Activated CD8-positive, alpha-beta memory T cell treated with anti-CD3 and anti-CD28 coated beads, Interleukin-2, amount 10 ng/mL, durations not matched to agents 7 days and 5 days (primary cell): ENCODE results near the gene PAOX. TPM values are rescaled to one million over a fixed set of nuclear protein-coding genes. Genes with fewer than 3 reads are reported as not detected.

Source experiments
- ATAC-seq: fragments of 150-1000 bp; cut with Tn5 transposase; one replicate; pipeline ENCODE4 v1.10.0; 2021; ENCODE audit warnings: moderate library complexity
- CTCF ChIA-PET: fragments of 350-600 bp; sonication (Branson Sonifier 250); formaldehyde crosslinking; loops from one replicate; lab custom pipeline; 2021; ENCODE audit warnings: antibody characterized with exemption; lab: Charles Lee
- DNase-seq: peaks from one replicate; pipeline ENCODE4 v3.0.0-alpha.2; 2020
- H3K27ac Mint-ChIP-seq: one replicate; pipeline ENCODE4 v1.8.0; 2021; ENCODE audit warnings: mild to moderate bottlenecking, mixed read lengths
- H3K27me3 Mint-ChIP-seq: one replicate; pipeline ENCODE4 v1.8.0; 2021; ENCODE audit warnings: mixed read lengths
- H3K36me3 Mint-ChIP-seq: one replicate; pipeline ENCODE4 v1.8.0; 2021; ENCODE audit warnings: mild to moderate bottlenecking, mixed read lengths
- H3K4me1 Mint-ChIP-seq: one replicate; pipeline ENCODE4 v1.8.0; 2021; ENCODE audit warnings: mixed read lengths
- H3K4me3 Mint-ChIP-seq: one replicate; pipeline ENCODE4 v1.8.0; 2021; ENCODE audit warnings: mild to moderate bottlenecking, moderate library complexity, mixed read lengths
- H3K9me3 Mint-ChIP-seq: one replicate; pipeline ENCODE4 v1.8.0; 2022; ENCODE audit warnings: low read depth, mixed read lengths
- total RNA-seq, 2 experiments: library from RNA; stranded (reverse); gene quantifications; one replicate each; pipeline ENCODE4 v1.2.3, GENCODE V29; 2021

The PAOX gene
- 1 to 10 TPM; 5.6 to 6.0 TPM for total RNA-seq

DNA sequence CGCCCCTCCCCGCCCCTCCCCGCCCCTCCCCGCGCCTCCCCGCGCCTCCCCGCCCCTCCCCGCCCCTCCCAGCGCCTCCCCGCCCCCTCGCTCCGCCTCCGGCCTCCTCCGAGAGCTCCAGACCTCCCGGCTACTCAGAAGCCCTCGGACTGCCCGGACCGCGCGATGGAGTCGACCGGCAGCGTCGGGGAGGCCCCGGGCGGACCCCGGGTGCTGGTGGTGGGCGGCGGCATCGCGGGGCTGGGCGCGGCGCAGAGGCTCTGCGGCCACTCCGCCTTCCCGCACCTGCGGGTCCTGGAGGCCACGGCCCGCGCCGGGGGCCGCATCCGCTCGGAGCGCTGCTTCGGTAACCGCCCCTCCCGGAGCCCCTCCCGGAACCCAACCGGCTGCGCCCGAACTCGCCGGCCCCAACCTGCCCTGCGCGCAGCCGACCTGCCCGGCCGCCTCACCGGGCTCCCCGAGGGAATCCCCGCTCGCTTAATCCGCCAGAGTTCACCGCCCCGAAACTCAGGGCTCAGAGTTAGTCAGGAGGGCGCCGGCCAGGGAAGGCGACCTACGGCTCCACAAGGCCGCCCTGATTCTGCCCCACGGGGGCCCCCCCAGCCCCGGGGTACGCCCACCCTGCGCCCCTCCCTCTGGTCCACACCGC lies at the start of gene PAOX:
PAOX (plus strand) TSS at position 111 of the 649 bp plus-strand sequence; CDS start at position 166, 55 bp downstream.
- H3K4me3 Mint-ChIP-seq: peak within 1 kb of the TSS; percentile 74
- ATAC-seq: peak; percentile 57
- H3K4me1 Mint-ChIP-seq: peaks cover 7% of the 10 kb centered on the region
- no peaks in the 10 kb centered on the region for H3K9me3 Mint-ChIP-seq
- H3K27ac Mint-ChIP-seq: peak within 1 kb of the TSS; percentile 57
- CTCF ChIA-PET: interaction anchor here (1.2 to 1.8 kb wide), 3 partner anchors 10 to 64 kb away, joined by 3 to 4 read pairs (median 3); no protein-coding TSS in a partner anchor
- H3K27me3 Mint-ChIP-seq: peaks cover 17% of the 10 kb centered on the region
- DNase-seq: peak; percentile 69
- H3K36me3 Mint-ChIP-seq: no peaks in the 10 kb centered on the region

GRCh38 chr10:133329491-133330202 lies 49.4 kb upstream of the PAOX start:
- Mint-ChIP-seq H3K9me3 (no peaks in the 10 kb centered on the region), H3K27ac (no peak overlapping the region), H3K36me3 (no peaks in the 10 kb centered on the region), H3K4me1 (peaks cover 4% of the 10 kb centered on the region), H3K4me3 (no peak overlapping the region), H3K27me3 (peaks cover 74% of the 10 kb centered on the region)
- peak; percentile 87 for DNase-seq
- CTCF ChIA-PET: interaction anchor here (0.6 to 4.0 kb wide), 41 partner anchors 9 to 367 kb away, joined by 3 to 30 read pairs (median 4); partner anchors contain the start of genes ECHS1, FUOM, PAOX and PRAP1
- peak; percentile 92 for ATAC-seq

DNA sequence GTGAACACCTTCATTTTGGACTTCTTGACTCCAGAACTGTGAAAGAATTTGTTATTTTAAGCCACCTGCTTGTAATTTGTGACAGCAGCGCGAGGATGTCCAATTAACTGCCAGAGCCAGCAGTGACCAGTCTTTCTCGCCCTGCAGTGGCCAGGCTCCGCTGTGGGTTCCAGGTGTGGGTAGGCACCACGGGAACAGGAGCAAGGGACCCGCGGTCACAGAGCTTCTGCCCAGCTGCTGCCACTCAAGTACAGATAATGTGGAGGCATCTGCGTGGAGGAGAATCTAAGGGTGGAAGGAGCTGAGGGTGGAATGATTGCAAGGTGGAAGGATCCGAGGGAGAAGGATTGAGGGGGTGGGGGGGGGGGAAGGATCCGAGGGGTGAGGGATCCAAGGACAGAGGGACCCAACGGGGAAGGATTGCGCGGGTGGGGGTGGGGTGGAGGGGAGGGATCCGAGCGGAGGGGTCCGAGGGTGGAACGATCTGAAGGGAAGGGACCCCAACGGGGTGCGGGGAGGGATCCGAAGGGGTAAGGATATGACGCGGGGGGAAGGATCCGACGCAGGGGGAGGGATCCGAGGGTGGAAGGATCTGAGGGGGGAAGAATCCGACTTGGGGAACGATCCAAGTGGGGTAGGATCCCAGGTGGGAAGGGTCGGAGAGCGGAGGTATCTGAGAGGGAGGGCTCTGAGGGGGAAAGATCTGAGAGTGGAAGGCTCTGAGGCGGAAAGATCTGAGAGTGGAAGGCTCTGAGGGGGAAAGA lies 45.9 kb upstream of the PAOX start:
- no peak overlapping the region for H3K4me3 Mint-ChIP-seq

DNA sequence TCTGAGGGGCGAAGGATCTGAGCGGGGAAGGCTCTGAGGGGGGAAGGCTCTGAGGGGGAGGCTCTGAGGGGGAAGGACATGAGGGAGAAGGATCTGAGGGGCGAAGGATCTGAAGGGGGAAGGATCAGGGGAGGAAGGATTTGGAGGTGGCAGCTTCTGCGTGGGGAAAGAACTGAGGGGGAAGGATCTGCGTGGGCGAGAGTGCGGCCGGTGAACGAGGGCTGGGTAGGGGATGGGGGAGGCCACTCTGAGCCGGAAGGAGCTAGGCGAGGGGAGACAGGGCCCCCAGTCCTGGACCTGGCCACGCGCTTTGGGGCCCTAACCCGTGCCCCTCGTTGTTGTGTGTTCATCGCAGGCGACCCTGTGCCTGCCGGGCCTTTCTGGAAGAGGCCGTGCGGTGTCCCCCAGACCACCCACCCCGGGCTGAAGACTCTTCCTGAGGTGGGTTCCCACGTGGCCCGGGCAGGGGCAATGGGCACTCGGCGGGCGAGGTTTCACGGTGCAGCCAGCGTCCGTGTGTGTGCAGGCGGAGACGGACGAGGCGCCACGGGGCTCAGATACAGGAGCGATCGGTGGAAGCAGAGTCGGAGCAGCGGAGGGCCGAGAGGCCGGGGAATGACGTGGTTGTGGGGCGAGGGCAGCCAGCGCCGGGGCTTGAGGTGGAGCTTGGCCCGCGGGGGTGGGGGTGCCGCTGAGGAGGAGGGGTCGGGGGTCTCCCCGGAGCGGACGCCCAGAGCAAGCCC lies 44.4 kb upstream of the PAOX start:
- Mint-ChIP-seq H3K27me3 (peaks cover 45% of the 10 kb centered on the region), H3K27ac (no peak overlapping the region), H3K9me3 (no peaks in the 10 kb centered on the region), H3K36me3 (no peaks in the 10 kb centered on the region), H3K4me1 (peaks cover 7% of the 10 kb centered on the region), H3K4me3 (no peak overlapping the region)
- no peak for DNase-seq
- ATAC-seq: peak; percentile 56
- CTCF ChIA-PET: no interaction called here

More for the DNA sequence above, 45.9 kb upstream of the PAOX start:
- Mint-ChIP-seq H3K27ac (no peak overlapping the region), H3K27me3 (peaks cover 60% of the 10 kb centered on the region), H3K9me3 (no peaks in the 10 kb centered on the region), H3K36me3 (no peaks in the 10 kb centered on the region), H3K4me1 (peaks cover 7% of the 10 kb centered on the region)
- no peak for ATAC-seq
- CTCF ChIA-PET: no interaction called here
- DNase-seq: no peak

- H3K4me1 Mint-ChIP-seq: peaks cover 7% of the 10 kb centered on the region
- H3K4me3 Mint-ChIP-seq: peak overlapping the region; percentile 45
- H3K27me3 Mint-ChIP-seq: peaks cover 41% of the 10 kb centered on the region
- CTCF ChIA-PET: interaction anchor here (1.0 kb wide), 1 partner anchor 16 kb away, joined by 3 read pairs; no protein-coding TSS in a partner anchor
- DNase-seq: peak; percentile 86
- H3K36me3 Mint-ChIP-seq: no peaks in the 10 kb centered on the region
- no peak overlapping the region for H3K27ac Mint-ChIP-seq
- peak; percentile 54 for ATAC-seq
- no peaks in the 10 kb centered on the region for H3K9me3 Mint-ChIP-seq
Measured at GRCh38 chr10:133335246-133336117, 43.6 kb upstream of the PAOX start.

DNA sequence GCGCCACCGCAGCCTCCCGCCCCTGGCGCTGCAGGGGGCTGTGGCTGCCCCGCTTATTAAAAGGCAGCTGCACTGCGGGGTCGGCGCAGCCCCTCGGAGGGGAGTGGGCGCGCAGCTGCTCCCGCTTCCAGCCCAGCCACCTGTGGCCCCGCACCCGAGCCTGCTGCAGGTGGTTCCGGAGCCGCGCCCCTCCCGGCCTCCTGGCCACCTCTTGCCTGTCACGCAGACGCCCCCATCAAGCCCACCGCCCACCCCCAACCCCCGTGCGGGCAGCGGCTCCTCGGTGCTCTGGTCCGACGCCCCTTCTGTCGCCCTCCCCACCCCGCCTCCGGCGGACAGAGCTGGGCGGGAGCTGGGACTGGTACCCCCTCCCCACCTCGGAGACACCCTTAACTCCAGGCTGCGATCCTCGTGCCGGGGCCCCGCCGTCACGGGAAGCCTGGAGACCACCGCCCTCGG lies 42.9 kb upstream of the PAOX start:
- ATAC-seq (peak; percentile 6), DNase-seq (no peak)
- peaks cover 36% of the 10 kb centered on the region for H3K27me3 Mint-ChIP-seq
- H3K4me3 Mint-ChIP-seq: no peak overlapping the region
- no peaks in the 10 kb centered on the region for H3K9me3 Mint-ChIP-seq
- peaks cover 7% of the 10 kb centered on the region for H3K4me1 Mint-ChIP-seq
- H3K27ac Mint-ChIP-seq: no peak overlapping the region
- CTCF ChIA-PET: interaction anchor here (0.9 to 1.0 kb wide), 2 partner anchors 16 to 28 kb away, joined by 3 to 4 read pairs; no protein-coding TSS in a partner anchor
- H3K36me3 Mint-ChIP-seq: no peaks in the 10 kb centered on the region

DNA sequence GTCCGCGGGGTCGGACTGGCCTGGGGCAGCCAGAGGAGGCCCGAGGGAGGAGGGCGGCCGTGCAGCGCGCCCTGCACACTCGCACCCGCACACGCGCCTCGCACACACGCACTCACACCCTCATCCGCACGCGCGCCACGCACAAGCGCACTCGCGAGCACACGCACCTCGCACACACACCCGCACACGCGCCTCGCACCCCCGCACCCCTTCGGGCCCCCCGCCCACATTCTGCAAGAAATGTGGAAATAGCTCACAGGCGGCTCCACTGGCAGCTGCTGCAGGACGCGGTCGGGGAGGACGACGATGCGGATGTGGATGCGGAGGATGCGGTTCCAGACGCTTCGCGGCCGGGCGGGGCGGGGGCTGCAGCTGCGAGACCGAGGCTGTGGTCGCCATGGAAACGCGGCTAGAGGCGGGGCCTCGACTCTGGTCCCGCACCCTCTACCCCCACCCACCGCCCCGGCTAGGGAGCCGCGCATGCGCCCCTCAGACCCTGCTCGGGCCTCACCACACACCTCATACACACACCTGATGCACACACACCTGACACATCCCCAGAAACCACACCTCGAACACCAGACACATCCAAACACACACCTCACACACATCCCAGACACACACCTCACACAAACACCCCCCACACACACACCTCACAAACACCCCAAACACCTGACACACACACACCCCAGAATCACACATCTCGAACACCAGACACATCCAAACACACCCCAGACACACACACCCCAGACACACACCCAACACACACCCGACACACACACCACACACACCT lies 42.3 kb upstream of the PAOX start, which contains the start of gene CALY:
CALY (minus strand) TSS at position 320 of the 793 bp plus-strand sequence. CDS start 7,907 bp downstream, outside the sequence.
- CTCF ChIA-PET: interaction anchor here (0.9 to 1.0 kb wide), 2 partner anchors 15 to 29 kb away, joined by 3 to 4 read pairs; no protein-coding TSS in a partner anchor

DNA sequence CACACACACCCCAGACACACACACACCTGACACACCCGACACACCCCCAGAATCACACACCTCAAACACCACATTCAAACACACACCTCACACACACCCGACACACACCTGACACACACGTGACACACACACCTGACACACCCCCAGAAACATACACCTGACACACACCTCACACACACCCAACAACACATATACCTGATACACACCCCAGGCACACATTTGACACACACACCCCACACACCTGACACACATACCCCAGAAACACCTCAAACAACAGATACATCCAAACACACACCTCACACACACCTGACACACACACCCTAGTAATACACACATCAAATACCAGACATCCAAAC lies 41.7 kb upstream of the PAOX start:
- Mint-ChIP-seq H3K27ac (no peak overlapping the region), H3K27me3 (peaks cover 33% of the 10 kb centered on the region), H3K4me3 (no peak overlapping the region), H3K9me3 (no peaks in the 10 kb centered on the region), H3K4me1 (peaks cover 7% of the 10 kb centered on the region), H3K36me3 (no peaks in the 10 kb centered on the region)
- DNase-seq: no peak
- no peak for ATAC-seq
- CTCF ChIA-PET: no interaction called here

More for the DNA sequence above, 42.3 kb upstream of the PAOX start, which contains the start of gene CALY:
- ATAC-seq (peak; percentile 35), DNase-seq (peak; percentile 88)
- H3K27me3 Mint-ChIP-seq: peaks cover 35% of the 10 kb centered on the region
- peak within 1 kb of the TSS; percentile 34 for H3K27ac Mint-ChIP-seq
- peak within 1 kb of the TSS; percentile 45 for H3K4me3 Mint-ChIP-seq
- no peaks in the 10 kb centered on the region for H3K36me3 Mint-ChIP-seq
- H3K4me1 Mint-ChIP-seq: peaks cover 7% of the 10 kb centered on the region
- no peaks in the 10 kb centered on the region for H3K9me3 Mint-ChIP-seq

DNA sequence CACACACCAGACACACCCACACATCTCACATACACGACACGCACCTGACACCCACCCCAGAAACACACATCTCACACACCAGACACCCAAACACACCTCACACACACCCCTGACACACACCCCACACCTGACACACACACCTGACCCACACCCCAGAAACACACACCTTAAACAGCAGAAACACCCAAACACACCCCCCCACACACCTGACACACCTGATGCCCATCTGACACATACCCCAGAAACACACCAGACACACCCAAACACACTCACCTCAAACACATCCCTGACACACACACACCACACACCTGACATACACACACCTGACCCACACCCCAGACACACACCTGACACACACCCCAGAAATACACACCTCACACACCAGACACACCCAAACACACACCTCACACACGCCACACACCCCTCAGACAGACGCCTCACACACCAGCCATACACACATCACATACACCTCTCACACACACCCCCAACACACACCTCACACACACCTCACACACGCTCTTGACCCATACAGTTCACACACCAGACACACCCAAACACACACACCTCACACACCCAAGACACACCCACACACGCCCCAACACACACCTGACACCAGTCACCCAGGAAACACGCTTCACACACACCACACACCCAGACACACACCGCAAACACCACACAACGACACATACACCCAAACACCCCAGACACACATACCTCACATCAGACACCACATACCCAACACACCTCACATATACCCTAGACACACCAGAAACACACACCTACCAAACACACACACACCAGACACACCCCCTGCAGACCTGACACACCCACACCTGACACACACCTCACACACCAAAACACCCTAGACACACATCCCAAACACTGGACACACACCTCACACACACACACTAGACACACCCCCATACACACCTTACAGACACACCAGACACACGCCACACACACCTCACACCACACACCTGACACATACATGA lies 40.7 kb upstream of the PAOX start:
- Mint-ChIP-seq H3K4me3 (no peak overlapping the region), H3K27me3 (peaks cover 30% of the 10 kb centered on the region), H3K9me3 (no peaks in the 10 kb centered on the region), H3K4me1 (peaks cover 8% of the 10 kb centered on the region), H3K36me3 (no peaks in the 10 kb centered on the region), H3K27ac (no peak overlapping the region)
- ATAC-seq: no peak
- CTCF ChIA-PET: no interaction called here
- no peak for DNase-seq

DNA sequence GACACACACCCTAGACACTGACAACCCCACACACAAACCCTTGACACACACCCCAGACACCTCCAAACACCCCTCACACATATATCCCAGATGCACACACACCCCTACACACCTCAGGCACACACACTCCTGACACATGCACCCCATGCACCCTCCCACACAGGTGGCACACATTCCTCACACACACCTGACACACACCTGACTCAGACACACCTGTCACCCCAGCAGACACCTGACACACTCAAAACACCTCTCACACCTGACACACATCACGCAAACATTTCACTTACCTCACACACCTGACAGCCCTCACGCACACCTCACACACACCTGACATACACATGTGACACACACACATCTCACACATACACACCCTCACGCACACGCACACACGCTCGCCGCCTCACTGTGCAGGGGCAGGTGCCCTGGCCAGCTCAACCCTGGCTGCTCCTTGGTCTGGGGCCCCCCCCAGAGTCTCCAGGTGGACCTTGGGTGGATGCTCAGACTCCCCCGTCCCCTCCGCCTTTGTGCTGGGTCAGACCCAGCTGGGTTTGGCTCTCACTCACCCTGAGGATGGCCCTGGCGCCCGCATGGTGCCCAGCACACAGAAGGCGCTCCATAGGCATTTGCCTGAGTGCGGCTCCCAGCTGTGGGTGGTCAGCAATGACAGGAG lies 39.2 kb upstream of the PAOX start:
- CTCF ChIA-PET: no interaction called here
- Mint-ChIP-seq H3K4me3 (no peak overlapping the region), H3K9me3 (no peaks in the 10 kb centered on the region), H3K36me3 (no peaks in the 10 kb centered on the region), H3K27ac (no peak overlapping the region), H3K27me3 (peaks cover 32% of the 10 kb centered on the region), H3K4me1 (peaks cover 9% of the 10 kb centered on the region)
- DNase-seq (no peak), ATAC-seq (no peak)
